DMS153 treated with DMSO at 0.1 percent for 48 hours (cell line): ENCODE results near the gene TDP2.

ENCODE experiments used
- DNase-seq: peaks from one replicate; lab custom pipeline; 2025; ENCODE audit not compliant: unreplicated experiment; lab: John Stamatoyannopoulos, UW

TDP2 gene, protein sequence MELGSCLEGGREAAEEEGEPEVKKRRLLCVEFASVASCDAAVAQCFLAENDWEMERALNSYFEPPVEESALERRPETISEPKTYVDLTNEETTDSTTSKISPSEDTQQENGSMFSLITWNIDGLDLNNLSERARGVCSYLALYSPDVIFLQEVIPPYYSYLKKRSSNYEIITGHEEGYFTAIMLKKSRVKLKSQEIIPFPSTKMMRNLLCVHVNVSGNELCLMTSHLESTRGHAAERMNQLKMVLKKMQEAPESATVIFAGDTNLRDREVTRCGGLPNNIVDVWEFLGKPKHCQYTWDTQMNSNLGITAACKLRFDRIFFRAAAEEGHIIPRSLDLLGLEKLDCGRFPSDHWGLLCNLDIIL

GRCh38 chr6:24666641-24667377, at the start of gene TDP2, which contains the start of gene ACOT13:
Gene TDP2, minus strand, starts transcription at chr6:24666899. Its CDS starts 37 bp downstream, at chr6:24666862.
Gene ACOT13, plus strand, starts transcription at chr6:24667077. Its CDS starts 187 bp downstream, at chr6:24667264.
- peak; percentile 93 for DNase-seq

- DNase-seq, result no peak
Observed at GRCh38 chr6:24710519-24711303, 44.0 kb upstream of the TDP2 start.

- no peak for DNase-seq
Observed at GRCh38 chr6:24709014-24709711, 42.5 kb upstream of the TDP2 start.

DNA sequence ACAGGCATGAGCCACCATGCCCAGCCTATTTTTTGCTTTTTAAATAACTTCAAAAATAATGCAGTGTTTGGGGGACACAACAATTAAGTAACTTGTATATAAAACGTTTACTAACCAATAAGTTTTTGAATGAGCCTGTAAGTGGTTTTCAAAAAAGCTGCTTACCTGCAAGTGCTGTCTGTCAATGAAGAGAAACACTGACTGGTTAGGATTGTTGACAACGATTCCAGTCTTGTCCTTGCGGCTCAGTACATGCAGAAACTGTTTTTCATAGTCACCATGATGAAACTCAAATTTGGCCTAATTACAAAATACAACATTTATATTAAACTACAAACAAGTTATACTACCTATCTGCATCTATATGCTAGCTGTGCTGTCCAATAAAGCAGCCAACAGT, 41.9 kb upstream of the TDP2 start:
- no peak for DNase-seq

GRCh38 chr6:24704468-24704867, 37.8 kb upstream of the TDP2 start:
- no peak for DNase-seq

DNA sequence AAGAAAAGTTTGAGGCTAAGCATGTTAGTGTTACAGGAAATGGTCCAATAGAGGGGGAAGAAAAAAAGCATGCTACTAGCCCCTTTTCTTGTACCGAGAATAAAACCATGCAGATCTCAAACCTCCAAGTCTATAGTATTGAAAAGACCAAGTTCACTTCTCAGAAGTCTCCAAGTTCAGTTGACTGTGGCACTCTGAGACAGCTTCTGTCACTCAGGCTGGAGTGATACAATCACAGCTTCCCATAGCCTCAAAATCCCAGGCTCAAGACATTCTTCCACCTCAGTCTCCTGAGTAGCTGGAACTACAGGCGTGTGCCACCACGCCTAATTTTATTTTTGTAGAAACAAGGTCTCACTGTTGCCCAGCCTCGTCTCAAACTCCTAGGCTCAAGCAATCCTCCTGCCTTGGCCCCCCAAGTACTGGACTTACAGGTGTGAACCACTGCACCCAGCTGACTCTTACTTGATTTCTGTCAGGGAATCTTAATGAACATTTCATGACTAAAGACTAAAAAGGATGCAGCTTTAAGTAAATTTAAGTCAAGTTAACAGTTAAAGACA, 36.1 kb upstream of the TDP2 start:
- DNase-seq, result no peak

DNA sequence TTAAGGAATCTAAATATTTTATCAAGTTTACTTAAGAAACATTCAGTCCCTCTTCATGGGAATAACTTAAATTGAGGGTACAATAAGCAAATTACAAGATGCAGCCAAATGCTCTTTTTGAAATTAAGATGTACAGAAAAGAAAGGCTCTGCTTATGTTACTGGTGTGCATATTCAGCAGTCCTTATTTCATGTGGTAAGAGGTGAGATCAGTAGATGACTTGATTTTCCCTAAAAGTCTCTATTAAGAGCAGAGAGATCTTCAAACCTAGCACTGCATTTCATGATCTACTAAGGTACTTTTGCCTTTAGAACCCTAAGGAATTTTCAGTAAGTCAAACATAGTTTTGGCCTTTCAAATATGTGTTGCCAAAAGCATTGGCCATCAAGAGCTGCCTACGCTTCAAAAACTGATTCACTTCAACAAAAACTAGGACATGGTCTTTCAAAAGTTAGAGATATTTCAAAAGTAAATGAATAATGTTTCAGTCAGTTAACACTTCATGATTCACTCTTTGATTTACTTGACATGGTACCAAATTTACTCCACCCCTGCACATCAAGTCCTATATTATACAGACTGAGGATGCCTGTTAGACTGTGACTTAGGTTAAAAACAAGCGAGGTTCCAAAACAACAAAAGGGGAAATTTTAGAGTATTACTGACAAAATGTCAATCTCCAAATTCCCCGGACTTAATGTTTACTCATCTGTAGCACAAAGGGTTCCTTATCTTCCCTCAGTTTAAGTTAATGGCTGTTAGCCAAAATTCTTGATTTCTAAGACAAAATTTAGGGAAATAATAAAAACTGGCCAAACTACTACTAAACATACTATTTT, 33.0 kb upstream of the TDP2 start:
- DNase-seq, result no peak

- no peak for DNase-seq
Observed at GRCh38 chr6:24696097-24696496, 29.4 kb upstream of the TDP2 start.

- peak; percentile 30 for DNase-seq
Observed at GRCh38 chr6:24695635-24696034, 28.9 kb upstream of the TDP2 start.

GRCh38 chr6:24694198-24694597, 27.5 kb upstream of the TDP2 start:
- no peak for DNase-seq

GRCh38 chr6:24692848-24693592, 26.3 kb upstream of the TDP2 start:
- no peak for DNase-seq

DNA sequence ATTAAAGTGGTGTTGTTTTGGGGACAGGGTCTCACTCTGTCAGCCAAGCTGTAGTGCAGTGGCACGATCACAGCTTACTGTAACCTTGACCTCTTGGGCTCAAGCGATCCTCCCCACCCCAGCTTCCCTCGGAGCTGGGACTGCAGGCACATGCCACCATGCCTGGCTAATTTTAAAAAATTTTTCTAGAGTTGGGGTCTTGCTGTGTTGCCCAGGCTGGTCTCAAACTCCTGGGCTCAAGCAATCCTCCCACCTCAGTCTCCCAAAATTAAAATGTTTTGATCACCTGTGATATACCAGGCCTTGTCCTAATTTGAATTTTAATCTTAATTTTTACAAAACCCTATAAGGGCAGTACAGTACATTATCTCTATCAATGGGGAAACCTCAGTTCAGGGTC, 25.7 kb upstream of the TDP2 start:
- DNase-seq, result no peak

- no peak for DNase-seq
Observed at GRCh38 chr6:24692003-24692402, 25.3 kb upstream of the TDP2 start.

DNA sequence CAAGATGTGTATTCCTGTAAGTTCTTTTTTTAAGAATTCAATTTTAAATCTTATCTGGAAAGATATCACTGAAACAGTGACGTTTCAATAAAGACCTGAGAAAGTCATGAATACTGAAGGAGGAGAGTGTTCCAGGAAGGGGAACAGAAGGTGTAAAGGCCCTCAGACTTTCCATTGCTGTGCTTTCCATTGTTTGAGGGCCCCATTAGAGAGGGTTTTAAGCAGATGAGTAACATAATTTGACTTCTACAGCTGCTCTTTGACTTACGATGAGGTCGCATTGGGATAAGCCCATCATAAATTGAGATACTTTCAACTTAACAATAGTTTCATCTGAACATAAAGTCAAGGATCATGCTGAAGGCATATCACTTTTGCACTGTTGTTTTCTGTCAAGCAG, 24.9 kb upstream of the TDP2 start:
- DNase-seq, result no peak

DNA sequence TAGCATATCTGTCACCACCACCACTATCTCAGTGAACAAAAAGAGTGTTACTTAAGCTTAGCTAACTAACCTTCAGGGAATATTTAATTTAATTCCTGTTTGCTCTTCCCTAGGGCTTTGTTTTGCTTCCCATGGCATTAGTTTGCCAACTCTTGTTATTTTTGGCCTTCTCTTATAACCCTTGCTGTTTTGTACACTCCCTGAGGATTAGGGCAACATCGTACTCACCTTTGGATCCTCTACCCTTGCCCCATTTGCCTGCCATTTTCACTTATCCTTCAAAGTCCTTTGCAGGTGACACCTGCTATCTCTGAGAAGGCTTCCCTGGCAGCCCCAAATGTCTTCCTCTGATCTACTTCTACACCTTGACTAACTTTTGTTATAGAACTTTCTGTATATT, 23.9 kb upstream of the TDP2 start:
- no peak for DNase-seq

GRCh38 chr6:24689964-24690363, 23.3 kb upstream of the TDP2 start:
- DNase-seq, result no peak

DNA sequence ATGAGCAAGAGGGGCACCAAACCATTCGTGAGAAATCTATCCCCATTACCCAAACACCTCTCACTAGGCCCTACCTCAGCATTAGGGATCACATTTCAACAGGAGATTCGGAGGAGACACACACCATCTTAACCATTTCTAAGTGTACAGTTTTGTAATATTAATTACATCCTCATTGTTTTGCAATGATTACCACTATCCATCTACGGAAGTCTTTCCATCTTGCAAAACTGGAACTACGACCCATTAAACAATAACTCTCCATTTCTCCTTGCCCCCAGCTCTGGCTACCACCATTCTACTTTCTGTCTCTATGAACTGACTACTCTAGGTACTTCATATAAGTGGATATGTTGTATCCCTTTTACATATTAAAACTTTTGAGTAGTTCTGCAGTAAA, 20.2 kb upstream of the TDP2 start:
- no peak for DNase-seq

DNA sequence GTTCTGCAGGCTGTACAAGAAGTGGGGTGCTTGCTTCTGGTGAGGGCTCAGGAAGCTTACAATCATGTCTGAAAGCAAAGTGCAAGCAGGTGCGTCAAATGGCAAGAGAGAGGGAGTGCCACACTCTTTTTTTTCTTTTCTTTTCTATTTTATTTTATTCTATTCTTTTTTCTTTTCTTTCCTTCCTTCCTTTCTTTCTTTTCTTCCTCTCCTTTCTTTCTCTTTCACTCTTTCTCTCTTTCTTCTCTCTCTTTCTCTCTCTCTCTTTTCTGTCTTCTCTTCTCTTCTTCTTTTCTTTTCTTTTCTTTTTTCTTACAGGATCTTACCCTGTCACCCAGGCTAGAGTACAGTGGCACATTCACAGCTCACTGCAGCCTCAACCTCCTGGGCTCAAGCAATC, 19.7 kb upstream of the TDP2 start:
- DNase-seq, result no peak
